Endodermal cell (in vitro differentiated cells): Measurements from ENCODE around the gene SPON1. TPM values are rescaled to one million over a fixed set of nuclear protein-coding genes. Genes with fewer than 3 reads are reported as not detected.
A peak's percentile ranks its signal among the peaks of the same experiment; 100 is the strongest.
"Not testable (repeated sequence)": the region's sequence is repeated elsewhere in the genome, so short reads cannot be mapped to it uniquely, and the experiment has no call there.

Source experiments
- DNase-seq: peaks from one replicate; pipeline ENCODE4 v3.0.0-alpha.2; 2017
- H3K27ac ChIP-seq: 2 replicates; pipeline ENCODE4 v1.5.1; 2013; ENCODE audit warnings: mild to moderate bottlenecking, low read depth, low read length, moderate library complexity
- H3K27me3 ChIP-seq: 2 replicates; pipeline ENCODE4 v1.6.1; 2013; ENCODE audit warnings: mild to moderate bottlenecking, low read length, moderate library complexity; ENCODE audit not compliant: insufficient read depth, control insufficient read depth, poor library complexity, severe bottlenecking
- H3K36me3 ChIP-seq: 2 replicates; pipeline ENCODE4 v1.7.0; 2013; ENCODE audit warnings: mild to moderate bottlenecking, low read length, moderate library complexity; ENCODE audit not compliant: control insufficient read depth, insufficient read depth
- H3K4me1 ChIP-seq: one replicate; pipeline ENCODE4 v1.7.0; 2013; ENCODE audit warnings: low read length; ENCODE audit not compliant: control insufficient read depth, insufficient read depth
- H3K4me3 ChIP-seq: 2 replicates; pipeline ENCODE4 v1.5.1; 2013; ENCODE audit warnings: mild to moderate bottlenecking, low read length, moderate library complexity
- H3K9ac ChIP-seq: 2 replicates; pipeline ENCODE4 v1.6.1; 2013; ENCODE audit warnings: mild to moderate bottlenecking, low read length, moderate library complexity; ENCODE audit not compliant: poor library complexity, severe bottlenecking; ENCODE audit errors: extremely low read depth
- H3K9me3 ChIP-seq: 2 replicates; pipeline ENCODE4 v1.6.1; 2013; ENCODE audit warnings: mild to moderate bottlenecking, low read length, moderate library complexity; ENCODE audit not compliant: control insufficient read depth
- H3K27ac Mint-ChIP-seq: 2 replicates; pipeline ENCODE4 v1.8.0; 2020; ENCODE audit warnings: mixed read lengths
- H3K27me3 Mint-ChIP-seq: 2 replicates; pipeline ENCODE4 v1.8.0; 2021; ENCODE audit warnings: mild to moderate bottlenecking, mixed read lengths; ENCODE audit not compliant: insufficient read depth
- H3K36me3 Mint-ChIP-seq: 2 replicates; pipeline ENCODE4 v1.8.0; 2020; ENCODE audit warnings: low read depth, mixed read lengths
- H3K4me1 Mint-ChIP-seq: 2 replicates; pipeline ENCODE4 v1.8.0; 2020; ENCODE audit warnings: mixed read lengths
- H3K4me3 Mint-ChIP-seq: 2 replicates; pipeline ENCODE4 v1.8.0; 2020; ENCODE audit warnings: mild to moderate bottlenecking, moderate library complexity, mixed read lengths
- H3K9me3 Mint-ChIP-seq: 2 replicates; pipeline ENCODE4 v1.8.0; 2020; ENCODE audit warnings: mild to moderate bottlenecking, mixed read lengths
- CTCF ChIP-seq: fragments of 200-600 bp; sonication (generic); conservative IDR thresholded peaks from 2 replicates; pipeline ENCODE4 v1.5.0; 2021; ENCODE audit warnings: antibody characterized with exemption, mild to moderate bottlenecking
- WGBS, 2 experiments: methylation state at CpG; one replicate each; pipeline versions ENCODE4 v1.1.5 to v1.1.7; 2013; ENCODE audit warnings: missing lambda C conversion rate in 2 of 2, mixed read lengths in 1 of 2; ENCODE audit not compliant: insufficient coverage in 1 of 2, insufficient read length in 1 of 2; 5-methylcytosine and 5-hydroxymethylcytosine counted together
- total RNA-seq, 2 donors: library from RNA; stranded (reverse); fragmentation: NEBNext Ultra II Directional in 1 of 2; extraction: Animal tissue kit (Norgen Biotek cat#: 25700) in 1 of 2; gene quantifications; 2 replicates in 1 of 2; 3 replicates in 1 of 2; pipeline ENCODE4 v1.2.1, GENCODE V29; 2021

SPON1 gene
- total RNA-seq, 2 donors from 2014 or later: 0.13 to 1.6 TPM

- Histone ChIP-seq H3K9ac (no peak overlapping the region), H3K27ac (peak overlapping the region; percentile 42), H3K27me3 (no peaks in the 10 kb centered on the region), H3K36me3 (no peaks in the 10 kb centered on the region), H3K4me3 (no peak overlapping the region), H3K4me1 (no peaks in the 10 kb centered on the region), H3K9me3 (no peaks in the 10 kb centered on the region)
- Mint-ChIP-seq H3K9me3 (no peaks in the 10 kb centered on the region), H3K36me3 (no peaks in the 10 kb centered on the region), H3K4me3 (no peak overlapping the region), H3K27ac (no peak overlapping the region), H3K27me3 (no peaks in the 10 kb centered on the region), H3K4me1 (peaks cover 2% of the 10 kb centered on the region)
- 92 to 94% methylated on average over 12 of the region's 12 CpGs for WGBS, 2 experiments
- no peak for DNase-seq
- no peak for TF ChIP-seq CTCF
Observed at GRCh38 chr11:13983081-13983751, 20.7 kb downstream of the SPON1 start.

GRCh38 chr11:13984616-13985450, 22.3 kb downstream of the SPON1 start:
- Mint-ChIP-seq H3K4me3 (no peak overlapping the region), H3K36me3 (no peaks in the 10 kb centered on the region), H3K4me1 (no peaks in the 10 kb centered on the region), H3K9me3 (no peaks in the 10 kb centered on the region), H3K27ac (no peak overlapping the region), H3K27me3 (no peaks in the 10 kb centered on the region)
- H3K4me1 ChIP-seq: no peaks in the 10 kb centered on the region
- H3K27ac ChIP-seq: no peak overlapping the region
- no peak for DNase-seq
- no peaks in the 10 kb centered on the region for H3K36me3 ChIP-seq
- H3K4me3 ChIP-seq: no peak overlapping the region
- no peak for TF ChIP-seq CTCF
- H3K9me3 ChIP-seq: no peaks in the 10 kb centered on the region
- WGBS, 2 experiments: 83 to 96% methylated on average over 1 to 4 of the region's 4 CpGs
- H3K27me3 ChIP-seq: no peaks in the 10 kb centered on the region
- H3K9ac ChIP-seq: no peak overlapping the region

GRCh38 chr11:13986695-13987094, 24.2 kb downstream of the SPON1 start:
- H3K4me1 ChIP-seq, H3K27ac ChIP-seq, H3K9ac ChIP-seq, H3K4me3 ChIP-seq, H3K9me3 ChIP-seq, H3K36me3 Mint-ChIP-seq, DNase-seq, H3K27ac Mint-ChIP-seq, H3K36me3 ChIP-seq, H3K4me3 Mint-ChIP-seq, H3K4me1 Mint-ChIP-seq, H3K9me3 Mint-ChIP-seq, H3K27me3 Mint-ChIP-seq, H3K27me3 ChIP-seq: not testable (repeated sequence)
- WGBS, 2 experiments: 80 to 100% methylated on average over 1 to 4 of the region's 5 CpGs

- not testable (repeated sequence) for H3K27me3 Mint-ChIP-seq, H3K4me1 Mint-ChIP-seq, H3K27ac ChIP-seq, H3K4me3 ChIP-seq, H3K9me3 ChIP-seq, H3K27ac Mint-ChIP-seq, H3K9ac ChIP-seq, H3K4me3 Mint-ChIP-seq, H3K9me3 Mint-ChIP-seq, DNase-seq, H3K36me3 Mint-ChIP-seq, H3K4me1 ChIP-seq, H3K27me3 ChIP-seq, H3K36me3 ChIP-seq
- WGBS, 2 experiments: 95% methylated on average over 10 to 15 of the region's 15 CpGs
Observed at GRCh38 chr11:13992158-13992856, 29.8 kb downstream of the SPON1 start.
